HG03135 (cell line): ENCODE data around the gene SYT12.
"Not testable (repeated sequence)": the region's sequence is repeated elsewhere in the genome, so short reads cannot be mapped to it uniquely, and the experiment has no call there.

Source experiments
- ATAC-seq: cut with Tn5 transposase; IDR thresholded peaks from one replicate; pipeline ENCODE4 v1.9.1; 2021; ENCODE audit warnings: mild to moderate bottlenecking, moderate library complexity; ENCODE audit not compliant: unreplicated experiment

The SYT12 gene

GRCh38 chr11:67022961-67023956 is at the start of gene SYT12:
Gene SYT12, plus strand, starts transcription at chr11:67023134. Its CDS starts 7,011 bp downstream, at chr11:67030145.
- no peak for ATAC-seq

DNA sequence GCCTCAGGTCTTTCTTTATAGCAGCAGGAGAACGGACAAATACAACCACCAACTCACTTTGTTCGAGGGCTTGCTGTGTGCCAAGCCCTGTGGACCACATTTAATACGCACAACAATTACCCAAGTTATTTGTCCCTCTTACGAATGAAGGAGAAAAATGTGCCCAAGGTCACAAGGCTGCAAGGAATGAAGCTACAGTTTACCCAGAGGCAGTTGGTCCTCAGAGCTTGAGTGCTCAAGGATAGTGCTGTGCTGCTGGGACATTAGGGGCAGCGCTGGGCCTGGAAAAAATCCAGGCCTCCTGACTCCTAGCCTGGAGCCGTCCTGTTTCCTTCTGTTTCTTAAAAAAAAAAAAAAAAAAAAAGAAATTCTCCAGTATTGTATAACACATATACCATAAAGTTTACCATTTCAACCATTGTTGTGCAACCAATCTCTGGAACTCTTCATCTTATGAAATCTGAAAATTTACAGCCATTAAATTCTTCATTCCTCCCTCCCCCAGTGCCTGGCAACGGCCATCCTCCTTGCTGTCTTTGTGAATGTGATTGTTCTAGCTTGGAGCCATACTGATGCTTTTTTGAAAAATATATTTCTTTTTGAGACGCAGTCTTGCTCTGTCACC is 48.9 kb upstream of the SYT12 start:
- ATAC-seq: no peak

DNA sequence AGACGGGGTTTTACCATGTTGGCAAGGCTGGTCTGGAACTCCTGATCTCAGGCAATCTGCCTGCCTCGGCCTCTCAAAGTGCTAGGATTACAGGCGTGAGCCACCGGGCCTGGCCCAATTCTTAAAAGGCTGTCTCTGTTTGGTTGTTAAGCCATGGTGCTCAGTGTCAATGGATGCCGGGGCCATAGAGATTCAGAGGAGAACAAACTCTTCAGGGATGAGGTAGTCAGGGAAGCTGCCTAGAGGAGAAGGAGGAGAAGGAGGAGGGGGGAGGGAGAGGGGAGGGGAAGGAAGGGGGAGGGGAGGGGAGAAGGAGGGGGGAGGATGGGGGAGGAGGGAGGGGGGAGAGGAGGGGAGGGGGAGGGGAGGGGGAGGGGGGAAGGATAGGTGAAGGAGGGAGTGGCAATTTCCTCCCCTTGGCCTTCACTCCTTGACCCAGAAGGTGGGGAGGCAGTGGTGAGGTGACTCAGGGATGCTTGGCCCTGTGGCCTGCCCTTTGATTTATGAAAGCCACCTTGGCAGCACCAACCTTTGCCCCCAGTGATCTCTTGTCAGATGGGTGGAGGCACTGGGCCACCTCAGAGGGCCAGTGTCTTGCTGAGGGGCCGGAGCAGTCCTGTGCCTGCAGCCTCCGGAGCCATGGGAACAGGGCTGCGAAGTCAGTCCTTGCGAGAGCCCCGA is 48.1 kb upstream of the SYT12 start, which contains the start of gene C11orf86:
C11orf86 (plus strand) TSS at position 581 of the 681 bp plus-strand sequence; CDS start at position 640, 59 bp downstream.
- no peak for ATAC-seq

DNA sequence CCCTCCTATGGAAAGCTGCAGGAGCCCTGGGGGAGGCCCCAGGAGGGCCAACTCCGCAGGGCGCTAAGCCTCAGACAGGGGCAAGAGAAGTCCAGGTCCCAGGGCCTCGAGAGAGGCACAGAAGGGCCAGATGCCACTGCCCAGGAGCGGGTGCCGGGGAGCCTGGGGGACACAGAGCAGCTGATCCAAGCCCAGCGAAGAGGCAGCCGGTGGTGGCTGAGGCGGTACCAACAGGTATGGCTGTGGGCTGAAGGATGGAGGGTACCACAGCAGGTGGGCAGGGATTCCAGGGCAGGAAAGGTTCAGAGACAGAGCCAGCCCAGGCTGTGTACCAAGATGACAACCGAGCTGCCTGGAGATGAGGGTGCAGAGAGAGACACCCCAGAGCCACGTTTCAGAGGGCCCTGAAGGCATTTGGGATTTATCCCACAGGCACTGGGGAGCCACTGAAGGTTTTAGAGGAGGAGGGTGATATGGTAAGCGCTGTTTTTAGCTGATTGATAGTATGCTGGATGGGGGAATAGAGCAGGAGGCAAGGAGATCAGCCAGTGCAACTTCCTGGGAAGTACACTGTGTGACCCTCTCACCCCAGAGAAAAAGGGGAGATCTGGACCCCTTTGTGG is 47.4 kb upstream of the SYT12 start:
- ATAC-seq: no peak

- no peak for ATAC-seq
Observed at GRCh38 chr11:66976028-66976467, 46.9 kb upstream of the SYT12 start.

DNA sequence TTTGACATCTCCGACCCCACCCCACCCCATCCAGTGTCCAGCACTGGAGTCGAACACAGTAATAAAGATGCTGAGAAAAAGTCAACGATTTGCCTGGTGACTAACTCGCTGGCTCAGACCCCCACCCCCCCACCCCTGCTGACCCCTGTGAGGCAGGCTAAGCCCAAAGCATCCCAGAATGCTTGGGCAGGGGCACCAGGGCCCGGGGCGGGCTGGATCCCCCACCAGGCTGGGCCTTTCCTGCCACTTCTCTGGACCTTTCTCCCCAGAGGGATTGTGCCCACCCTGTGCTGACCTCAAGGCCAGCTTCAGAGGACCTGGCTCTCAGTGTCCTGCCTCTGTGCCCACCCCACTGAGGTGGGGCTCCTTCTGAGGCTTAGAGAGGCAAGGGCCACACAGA is 46.0 kb upstream of the SYT12 start:
- no peak for ATAC-seq

- ATAC-seq: no peak
Observed at GRCh38 chr11:66978229-66978628, 44.7 kb upstream of the SYT12 start.

GRCh38 chr11:66978717-66979116 is 44.2 kb upstream of the SYT12 start:
- no peak for ATAC-seq

- no peak for ATAC-seq
Observed at GRCh38 chr11:66979336-66979980, 43.5 kb upstream of the SYT12 start.

- no peak for ATAC-seq
Observed at GRCh38 chr11:66981976-66982578, 40.9 kb upstream of the SYT12 start.

DNA sequence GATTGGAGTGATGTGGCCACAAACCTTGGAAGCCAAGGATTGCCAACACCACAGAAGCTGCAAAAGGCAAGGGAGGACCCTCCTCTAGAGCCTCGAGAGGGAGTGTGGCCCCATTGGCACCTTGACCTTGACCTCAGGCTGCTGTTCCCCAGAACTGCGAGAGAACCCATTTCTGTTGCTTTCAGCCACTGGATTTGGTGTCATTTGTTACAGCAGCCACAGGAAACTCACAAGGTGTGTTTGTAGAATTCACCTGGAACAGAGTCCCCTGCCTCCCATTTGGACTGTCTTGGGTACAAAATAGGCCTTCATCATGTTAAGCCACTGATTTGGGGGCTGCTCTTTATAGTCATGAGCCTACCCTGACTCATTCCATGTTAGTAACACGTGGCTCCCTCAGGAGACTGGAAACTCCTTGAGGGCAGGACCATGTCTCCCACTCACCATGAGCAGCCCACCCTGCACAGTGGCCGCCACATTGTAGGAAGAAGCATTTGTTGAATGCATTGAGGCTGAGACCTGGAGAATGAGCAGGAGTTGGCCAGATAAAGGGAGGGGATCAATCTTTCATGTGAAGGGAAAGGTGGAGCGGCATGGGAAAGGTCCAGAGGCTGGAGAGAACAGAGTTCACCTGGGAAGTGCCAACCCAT is 39.5 kb upstream of the SYT12 start:
- ATAC-seq: no peak

- ATAC-seq: no peak
Observed at GRCh38 chr11:66985508-66986177, 37.3 kb upstream of the SYT12 start.

GRCh38 chr11:66986178-66986545 is 36.8 kb upstream of the SYT12 start:
- no peak for ATAC-seq

- no peak for ATAC-seq
Observed at GRCh38 chr11:66987158-66987620, 35.7 kb upstream of the SYT12 start.

DNA sequence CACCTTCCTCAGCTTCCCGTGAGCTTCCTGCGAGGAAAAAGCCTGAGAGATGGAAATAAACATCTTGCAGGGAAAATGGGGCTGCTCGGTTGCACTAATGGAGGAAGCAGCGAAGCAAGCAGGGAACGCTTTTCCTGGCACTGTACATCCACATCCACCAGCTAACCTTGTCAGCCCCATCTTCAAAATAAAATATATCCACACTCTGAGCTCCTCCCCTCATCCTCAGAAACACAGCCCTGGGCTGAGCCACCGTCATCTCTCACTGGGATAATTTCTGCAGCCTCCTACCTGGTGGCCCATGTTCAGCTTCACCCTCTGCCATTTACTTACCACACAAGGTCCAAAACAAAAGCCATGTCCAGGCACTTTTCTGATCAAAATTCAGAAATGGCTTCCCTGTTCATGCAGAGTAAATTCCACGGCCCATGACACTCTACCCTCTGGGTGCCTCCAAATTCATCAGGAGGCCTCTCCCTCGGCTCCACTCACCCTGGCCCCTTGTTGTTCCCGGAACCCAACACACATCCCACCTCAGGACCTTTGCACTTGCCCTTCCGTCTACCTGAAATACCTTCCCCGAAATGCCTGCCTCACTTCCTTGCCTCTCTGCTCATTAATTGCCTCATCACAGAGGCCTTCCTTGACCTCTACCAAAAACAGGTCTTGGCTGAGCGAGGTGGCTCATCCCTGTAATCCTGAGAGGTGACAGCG is 34.9 kb upstream of the SYT12 start:
- no peak for ATAC-seq

GRCh38 chr11:66988741-66989140 is 34.2 kb upstream of the SYT12 start:
- not testable (repeated sequence) for ATAC-seq

DNA sequence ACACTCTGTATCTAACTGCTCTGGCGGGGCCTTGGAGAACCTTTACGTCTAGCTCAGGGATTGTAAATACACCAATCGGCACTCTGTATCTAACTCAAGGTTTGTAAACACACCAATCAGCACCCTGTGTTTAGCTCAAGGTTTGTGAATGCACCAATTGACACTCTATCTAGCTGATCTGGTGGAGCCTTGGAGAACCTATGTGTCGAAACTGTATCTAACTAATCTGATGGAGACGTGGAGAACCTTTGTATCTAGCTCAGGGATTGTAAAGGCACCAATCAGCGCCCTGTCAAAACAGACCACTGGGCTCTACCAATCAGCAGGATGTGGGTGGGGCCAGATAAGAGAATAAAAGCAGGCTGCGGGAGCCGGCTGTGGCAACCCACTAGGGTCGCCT is 33.6 kb upstream of the SYT12 start:
- not testable (repeated sequence) for ATAC-seq

DNA sequence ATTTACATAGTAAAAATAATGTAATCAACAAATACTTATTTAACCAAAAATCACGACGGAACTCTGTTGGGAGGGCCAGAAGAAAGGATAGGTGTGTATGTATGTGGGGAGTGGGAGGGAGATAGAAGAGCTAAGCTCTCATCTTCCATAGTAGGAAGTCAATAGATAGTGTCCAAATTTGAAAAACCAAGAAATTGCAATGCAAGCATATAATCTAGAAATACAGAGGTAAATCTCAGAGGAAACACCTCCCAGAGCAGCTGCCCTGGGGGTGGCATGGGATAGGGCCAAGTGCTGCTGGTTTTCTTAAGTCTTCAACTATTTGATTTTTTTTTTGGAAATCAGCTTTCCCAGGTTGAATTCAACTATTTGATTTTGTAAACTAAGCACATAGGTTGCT is 30.9 kb upstream of the SYT12 start:
- ATAC-seq: no peak
